Suprapubic skin (tissue), 4 donors: ENCODE data around the gene CFAP410. TPM values are rescaled to one million over a fixed set of nuclear protein-coding genes. Genes with fewer than 3 reads are reported as not detected.

Experiments used
- DNase-seq, 2 donors: peaks; one replicate each; pipeline ENCODE4 v3.0.0-alpha.2; 2019; ENCODE audit warnings: low spot score in 2 of 2
- H3K27ac ChIP-seq: fragments of 200-600 bp; sonication (generic); one replicate; pipeline ENCODE4 v1.5.1; 2019
- H3K27me3 ChIP-seq: fragments of 200-600 bp; sonication (generic); one replicate; pipeline ENCODE4 v1.5.1; 2019
- H3K36me3 ChIP-seq: fragments of 200-600 bp; sonication (generic); one replicate; pipeline ENCODE4 v1.5.1; 2019
- H3K4me1 ChIP-seq: fragments of 200-600 bp; sonication (generic); one replicate; pipeline ENCODE4 v1.5.1; 2019
- H3K4me3 ChIP-seq: fragments of 200-600 bp; sonication (generic); one replicate; pipeline ENCODE4 v1.5.1; 2019; ENCODE audit warnings: mild to moderate bottlenecking
- H3K9me3 ChIP-seq: fragments of 200-600 bp; sonication (generic); one replicate; pipeline ENCODE4 v1.5.1; 2019
- EP300 ChIP-seq: sonication (generic); formaldehyde crosslinking; IDR thresholded peaks from one replicate; pipeline ENCODE4 v1.6.1; 2017; ENCODE audit warnings: antibody characterized with exemption
- POLR2A ChIP-seq, 2 donors: fragments of 450-650 bp; IDR thresholded peaks; one replicate each; pipeline ENCODE4 v1.6.1; 2017; ENCODE audit warnings: antibody characterized with exemption in 2 of 2, mild to moderate bottlenecking in 2 of 2, moderate library complexity in 2 of 2
- POLR2AphosphoS5 ChIP-seq, 3 donors: sonication (generic); formaldehyde crosslinking; IDR thresholded peaks; one replicate each; pipeline ENCODE4 v1.6.1; 2017; ENCODE audit warnings: antibody characterized with exemption in 3 of 3
- WGBS: methylation state at CpG from one replicate; pipeline ENCODE4 v1.1.5; 2018; 5-methylcytosine and 5-hydroxymethylcytosine counted together
- total RNA-seq, 4 donors: library from RNA; depleted of rRNA; stranded (reverse); fragments of >200 nt; gene quantifications; one replicate each; pipeline ENCODE4 v1.1.0, GENCODE V29; 2016
- TF ChIP-seq, protein P1 (sequence below), 2 donors: fragments of 200-600 bp in 1 of 2; fragments of 450-650 bp in 1 of 2; sonication (generic) in 1 of 2; IDR thresholded peaks; one replicate each; pipeline ENCODE4 v1.5.1; 2016 to 2019; ENCODE audit warnings: antibody characterized with exemption in 2 of 2, mild to moderate bottlenecking in 1 of 2, moderate library complexity in 1 of 2

The CFAP410 gene
- total RNA-seq, 4 donors from 2014 or later = 22.6 to 45.5 (median 27.3) TPM

DNA sequence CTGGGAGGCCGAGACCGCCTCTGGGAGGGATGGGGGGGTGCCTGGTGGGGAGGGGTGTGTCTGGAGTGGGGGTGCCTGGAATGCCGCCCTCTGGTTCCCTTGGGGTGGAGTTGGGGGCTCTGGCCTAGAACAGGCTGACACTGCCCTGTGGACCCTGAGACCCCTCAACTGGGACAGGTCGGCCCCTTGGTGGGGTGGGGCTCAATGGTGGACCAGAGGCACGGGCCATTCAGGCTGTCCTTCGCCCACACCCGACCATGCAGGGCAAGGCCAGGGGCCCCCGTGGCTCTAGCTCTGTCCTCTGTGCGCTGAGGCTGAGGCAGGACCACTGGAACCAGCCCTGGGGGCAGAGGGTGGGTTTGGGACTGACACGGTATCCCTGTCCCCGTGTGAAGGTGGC is 24.6 kb downstream of the CFAP410 start:
- 88% methylated on average over 3 of the region's 11 CpGs for WGBS
- Histone ChIP-seq H3K4me1 (no peaks in the 10 kb centered on the region), H3K27me3 (no peaks in the 10 kb centered on the region), H3K36me3 (peaks cover 98% of the 10 kb centered on the region), H3K27ac (no peak overlapping the region), H3K9me3 (no peaks in the 10 kb centered on the region), H3K4me3 (no peak overlapping the region)
- TF ChIP-seq, protein P1, sequence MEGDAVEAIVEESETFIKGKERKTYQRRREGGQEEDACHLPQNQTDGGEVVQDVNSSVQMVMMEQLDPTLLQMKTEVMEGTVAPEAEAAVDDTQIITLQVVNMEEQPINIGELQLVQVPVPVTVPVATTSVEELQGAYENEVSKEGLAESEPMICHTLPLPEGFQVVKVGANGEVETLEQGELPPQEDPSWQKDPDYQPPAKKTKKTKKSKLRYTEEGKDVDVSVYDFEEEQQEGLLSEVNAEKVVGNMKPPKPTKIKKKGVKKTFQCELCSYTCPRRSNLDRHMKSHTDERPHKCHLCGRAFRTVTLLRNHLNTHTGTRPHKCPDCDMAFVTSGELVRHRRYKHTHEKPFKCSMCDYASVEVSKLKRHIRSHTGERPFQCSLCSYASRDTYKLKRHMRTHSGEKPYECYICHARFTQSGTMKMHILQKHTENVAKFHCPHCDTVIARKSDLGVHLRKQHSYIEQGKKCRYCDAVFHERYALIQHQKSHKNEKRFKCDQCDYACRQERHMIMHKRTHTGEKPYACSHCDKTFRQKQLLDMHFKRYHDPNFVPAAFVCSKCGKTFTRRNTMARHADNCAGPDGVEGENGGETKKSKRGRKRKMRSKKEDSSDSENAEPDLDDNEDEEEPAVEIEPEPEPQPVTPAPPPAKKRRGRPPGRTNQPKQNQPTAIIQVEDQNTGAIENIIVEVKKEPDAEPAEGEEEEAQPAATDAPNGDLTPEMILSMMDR (IDR thresholded peaks at IDR 0.05) = no peak
- TF ChIP-seq EP300 (no peak), POLR2A (IDR thresholded peaks at IDR 0.05) (no peak)
- no peak for DNase-seq

DNA sequence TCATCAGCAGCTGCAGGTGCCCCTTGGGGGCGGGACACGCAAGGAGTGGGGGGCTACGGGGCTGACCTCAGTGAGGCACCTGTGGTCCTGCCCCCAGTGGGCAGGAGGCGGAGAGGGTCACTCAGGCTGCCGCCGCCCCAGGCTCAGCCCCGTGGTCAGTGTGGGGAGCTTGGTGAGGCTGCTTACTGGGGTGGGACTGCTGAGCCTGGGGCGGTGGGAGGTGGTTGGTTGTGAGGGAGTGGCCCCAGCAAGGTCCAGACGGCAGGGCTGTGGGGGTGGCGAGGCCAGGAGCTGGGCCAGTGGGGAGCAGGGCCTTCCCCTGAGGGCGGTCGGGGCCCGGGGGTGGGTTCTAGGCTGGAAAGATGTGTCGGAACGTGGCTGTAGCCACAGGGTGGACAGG is 25.1 kb downstream of the CFAP410 start:
- Histone ChIP-seq H3K36me3 (peaks cover 95% of the 10 kb centered on the region), H3K9me3 (no peaks in the 10 kb centered on the region), H3K27ac (no peak overlapping the region), H3K27me3 (no peaks in the 10 kb centered on the region), H3K4me1 (no peaks in the 10 kb centered on the region), H3K4me3 (no peak overlapping the region)
- 90% methylated on average over 15 of the region's 15 CpGs for WGBS
- TF ChIP-seq, protein P1 (IDR thresholded peaks at IDR 0.05) = no peak
- no peak for TF ChIP-seq POLR2A (IDR thresholded peaks at IDR 0.05)
- TF ChIP-seq EP300 = no peak
- TF ChIP-seq POLR2AphosphoS5 (IDR thresholded peaks at IDR 0.05) = no peak
- DNase-seq = no peak

DNA sequence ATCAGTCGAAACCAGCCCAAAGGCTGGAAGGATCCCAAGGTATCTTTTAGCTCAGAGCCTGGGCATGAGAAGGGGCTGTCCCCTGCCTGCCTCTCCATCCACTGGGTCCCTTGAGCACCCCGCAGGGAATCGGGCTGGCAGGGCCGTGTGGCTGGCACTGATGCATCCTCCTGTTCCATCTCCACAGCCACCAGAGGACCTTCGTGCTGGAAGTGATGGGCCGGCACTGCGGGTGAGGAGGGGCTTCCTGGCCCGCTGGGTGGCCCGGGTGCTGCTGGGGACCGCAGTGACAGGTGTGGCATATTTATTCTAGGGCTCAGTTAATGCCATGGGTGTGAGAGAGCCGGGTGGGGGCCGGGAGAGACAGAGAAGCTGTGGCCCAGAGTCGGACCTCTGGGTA is 25.7 kb downstream of the CFAP410 start:
- Histone ChIP-seq H3K4me1 (no peaks in the 10 kb centered on the region), H3K27me3 (no peaks in the 10 kb centered on the region), H3K4me3 (no peak overlapping the region), H3K36me3 (peaks cover 88% of the 10 kb centered on the region), H3K27ac (no peak overlapping the region), H3K9me3 (no peaks in the 10 kb centered on the region)
- no peak for TF ChIP-seq POLR2A (IDR thresholded peaks at IDR 0.05)
- TF ChIP-seq POLR2AphosphoS5 (IDR thresholded peaks at IDR 0.05) = no peak
- 95% methylated on average over 7 of the region's 13 CpGs for WGBS
- DNase-seq = no peak

- WGBS = no CpG with 5 or more reads among the region's 19 CpGs
- DNase-seq = no peak
- H3K4me1 ChIP-seq = no peaks in the 10 kb centered on the region
- H3K27ac ChIP-seq = no peak overlapping the region
- peaks cover 88% of the 10 kb centered on the region for H3K36me3 ChIP-seq
- H3K27me3 ChIP-seq = no peaks in the 10 kb centered on the region
- H3K4me3 ChIP-seq = no peak overlapping the region
- TF ChIP-seq POLR2A (IDR thresholded peaks at IDR 0.05) (no peak), EP300 (no peak), POLR2AphosphoS5 (IDR thresholded peaks at IDR 0.05) (no peak)
- TF ChIP-seq, protein P1 (IDR thresholded peaks at IDR 0.05) = no peak
- no peaks in the 10 kb centered on the region for H3K9me3 ChIP-seq
Measured at GRCh38 chr21:44312716-44313115, 26.5 kb downstream of the CFAP410 start.

DNA sequence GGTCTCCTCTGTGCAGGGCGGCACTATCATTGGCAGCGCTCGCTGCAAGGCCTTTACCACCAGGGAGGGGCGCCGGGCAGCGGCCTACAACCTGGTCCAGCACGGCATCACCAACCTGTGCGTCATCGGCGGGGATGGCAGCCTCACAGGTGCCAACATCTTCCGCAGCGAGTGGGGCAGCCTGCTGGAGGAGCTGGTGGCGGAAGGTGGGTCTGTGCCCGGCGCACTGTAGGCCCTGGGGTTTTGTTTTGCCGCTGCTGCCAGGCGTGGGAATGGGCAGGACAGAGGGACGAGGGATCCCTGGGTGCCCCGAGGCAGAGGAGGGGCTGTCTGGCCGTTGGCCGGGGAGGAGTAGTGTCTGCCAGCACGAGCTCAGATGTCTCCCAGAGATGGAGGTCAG is 27.1 kb downstream of the CFAP410 start:
- no peaks in the 10 kb centered on the region for H3K4me1 ChIP-seq
- peaks cover 88% of the 10 kb centered on the region for H3K36me3 ChIP-seq
- DNase-seq = no peak
- no peak overlapping the region for H3K4me3 ChIP-seq
- H3K27ac ChIP-seq = no peak overlapping the region
- TF ChIP-seq POLR2A (IDR thresholded peaks at IDR 0.05) (no peak), EP300 (no peak), POLR2AphosphoS5 (IDR thresholded peaks at IDR 0.05) (no peak)
- TF ChIP-seq, protein P1 (IDR thresholded peaks at IDR 0.05) = no peak
- WGBS = 93% methylated on average over 3 of the region's 22 CpGs
- H3K9me3 ChIP-seq = no peaks in the 10 kb centered on the region
- no peaks in the 10 kb centered on the region for H3K27me3 ChIP-seq
